Stimulated activated effector memory CD8-positive, alpha-beta T cell treated with anti-CD3 and anti-CD28 coated beads, Interleukin-12 subunit alpha, Interleukin-12 subunit beta, amount 100 ng/mL, for 72 hours (primary cell): ENCODE results near the gene BOD1L2.
A peak's percentile ranks its signal among the peaks of the same experiment; 100 is the strongest.

ENCODE experiments used
- ATAC-seq: fragments of 150-1000 bp; cut with Tn5 transposase; 2 replicates; pipeline ENCODE4 v1.10.0; 2021
- DNase-seq, 2 donors: peaks; one replicate each; pipeline ENCODE4 v3.0.0; 2021 to 2022; ENCODE audit warnings: low spot score in 2 of 2
- H3K27ac Mint-ChIP-seq: one replicate; pipeline ENCODE4 v1.8.0; 2022; ENCODE audit warnings: mild to moderate bottlenecking, mixed read lengths
- H3K36me3 Mint-ChIP-seq: one replicate; pipeline ENCODE4 v1.8.0; 2022; ENCODE audit warnings: mild to moderate bottlenecking, mixed read lengths
- H3K4me1 Mint-ChIP-seq: one replicate; pipeline ENCODE4 v1.8.0; 2022; ENCODE audit warnings: mixed read lengths
- H3K4me3 Mint-ChIP-seq: one replicate; pipeline ENCODE4 v1.8.0; 2022; ENCODE audit warnings: mild to moderate bottlenecking, mixed read lengths
- H3K9me3 Mint-ChIP-seq: one replicate; pipeline ENCODE4 v1.8.0; 2022; ENCODE audit warnings: mixed read lengths

The BOD1L2 gene

GRCh38 chr18:57146956-57147636 lies at the start of gene BOD1L2:
BOD1L2 (plus strand) TSS chr18:57147087; CDS start chr18:57147313, 226 bp downstream.
- ATAC-seq (no peak), DNase-seq (no peak)
- H3K27ac Mint-ChIP-seq, result no peak within 1 kb of the TSS
- no peaks in the 10 kb centered on the region for H3K4me1 Mint-ChIP-seq
- H3K9me3 Mint-ChIP-seq, result peaks cover 3% of the 10 kb centered on the region
- no peak within 1 kb of the TSS for H3K4me3 Mint-ChIP-seq
- H3K36me3 Mint-ChIP-seq, result no peaks in the 10 kb centered on the region

GRCh38 chr18:57107140-57107832 lies 39.6 kb upstream of the BOD1L2 start:
- H3K36me3 Mint-ChIP-seq, result no peaks in the 10 kb centered on the region
- no peaks in the 10 kb centered on the region for H3K4me1 Mint-ChIP-seq
- no peak overlapping the region for H3K4me3 Mint-ChIP-seq
- no peak overlapping the region for H3K27ac Mint-ChIP-seq
- H3K9me3 Mint-ChIP-seq, result peaks cover 3% of the 10 kb centered on the region
- DNase-seq (no peak), ATAC-seq (peak; percentile 78)

- no peaks in the 10 kb centered on the region for H3K4me1 Mint-ChIP-seq
- H3K9me3 Mint-ChIP-seq, result no peaks in the 10 kb centered on the region
- DNase-seq (no peak), ATAC-seq (peak; percentile 56)
- no peaks in the 10 kb centered on the region for H3K36me3 Mint-ChIP-seq
- no peak overlapping the region for H3K4me3 Mint-ChIP-seq
- H3K27ac Mint-ChIP-seq, result no peak overlapping the region
Measured at GRCh38 chr18:57110290-57110689, 36.6 kb upstream of the BOD1L2 start.

GRCh38 chr18:57113799-57114420 lies 33.0 kb upstream of the BOD1L2 start:
- Mint-ChIP-seq H3K4me3 (no peak overlapping the region), H3K4me1 (no peaks in the 10 kb centered on the region), H3K27ac (no peak overlapping the region), H3K9me3 (no peaks in the 10 kb centered on the region), H3K36me3 (no peaks in the 10 kb centered on the region)
- no peak for ATAC-seq
- DNase-seq, result no peak

- no peak for ATAC-seq
- no peak for DNase-seq
- no peak overlapping the region for H3K27ac Mint-ChIP-seq
- H3K4me3 Mint-ChIP-seq, result no peak overlapping the region
- H3K4me1 Mint-ChIP-seq, result no peaks in the 10 kb centered on the region
- H3K36me3 Mint-ChIP-seq, result no peaks in the 10 kb centered on the region
- H3K9me3 Mint-ChIP-seq, result no peaks in the 10 kb centered on the region
Measured at GRCh38 chr18:57116598-57117132, 30.2 kb upstream of the BOD1L2 start.

- Mint-ChIP-seq H3K9me3 (no peaks in the 10 kb centered on the region), H3K4me3 (no peak overlapping the region), H3K36me3 (no peaks in the 10 kb centered on the region), H3K4me1 (no peaks in the 10 kb centered on the region), H3K27ac (no peak overlapping the region)
- DNase-seq, result no peak
- ATAC-seq, result no peak
Measured at GRCh38 chr18:57121542-57122112, 25.3 kb upstream of the BOD1L2 start.

- Mint-ChIP-seq H3K36me3 (no peaks in the 10 kb centered on the region), H3K27ac (no peak overlapping the region), H3K4me3 (no peak overlapping the region), H3K4me1 (no peaks in the 10 kb centered on the region), H3K9me3 (no peaks in the 10 kb centered on the region)
- DNase-seq, result no peak
- no peak for ATAC-seq
Measured at GRCh38 chr18:57122936-57123510, 23.9 kb upstream of the BOD1L2 start.

- no peak overlapping the region for H3K27ac Mint-ChIP-seq
- no peak overlapping the region for H3K4me3 Mint-ChIP-seq
- DNase-seq, result no peak
- no peaks in the 10 kb centered on the region for H3K36me3 Mint-ChIP-seq
- H3K4me1 Mint-ChIP-seq, result no peaks in the 10 kb centered on the region
- H3K9me3 Mint-ChIP-seq, result no peaks in the 10 kb centered on the region
- no peak for ATAC-seq
Measured at GRCh38 chr18:57125627-57126026, 21.3 kb upstream of the BOD1L2 start.

GRCh38 chr18:57128220-57128932 lies 18.5 kb upstream of the BOD1L2 start:
- Mint-ChIP-seq H3K36me3 (no peaks in the 10 kb centered on the region), H3K27ac (no peak overlapping the region), H3K4me1 (no peaks in the 10 kb centered on the region), H3K9me3 (no peaks in the 10 kb centered on the region), H3K4me3 (no peak overlapping the region)
- no peak for ATAC-seq
- DNase-seq, result no peak

- Mint-ChIP-seq H3K4me3 (no peak overlapping the region), H3K9me3 (no peaks in the 10 kb centered on the region), H3K4me1 (no peaks in the 10 kb centered on the region), H3K27ac (no peak overlapping the region), H3K36me3 (no peaks in the 10 kb centered on the region)
- ATAC-seq, result no peak
- no peak for DNase-seq
Measured at GRCh38 chr18:57131101-57131500, 15.8 kb upstream of the BOD1L2 start.

GRCh38 chr18:57131782-57132181 lies 15.1 kb upstream of the BOD1L2 start:
- Mint-ChIP-seq H3K9me3 (no peaks in the 10 kb centered on the region), H3K27ac (no peak overlapping the region), H3K4me3 (no peak overlapping the region), H3K36me3 (no peaks in the 10 kb centered on the region), H3K4me1 (no peaks in the 10 kb centered on the region)
- DNase-seq, result no peak
- ATAC-seq, result no peak

GRCh38 chr18:57134618-57135135 lies 12.2 kb upstream of the BOD1L2 start:
- ATAC-seq (no peak), DNase-seq (no peak)
- H3K9me3 Mint-ChIP-seq, result no peaks in the 10 kb centered on the region
- no peaks in the 10 kb centered on the region for H3K4me1 Mint-ChIP-seq
- no peak overlapping the region for H3K27ac Mint-ChIP-seq
- no peaks in the 10 kb centered on the region for H3K36me3 Mint-ChIP-seq
- no peak overlapping the region for H3K4me3 Mint-ChIP-seq

GRCh38 chr18:57135699-57136098 lies 11.2 kb upstream of the BOD1L2 start:
- no peaks in the 10 kb centered on the region for H3K36me3 Mint-ChIP-seq
- no peaks in the 10 kb centered on the region for H3K9me3 Mint-ChIP-seq
- H3K27ac Mint-ChIP-seq, result no peak overlapping the region
- no peak for ATAC-seq
- no peak overlapping the region for H3K4me3 Mint-ChIP-seq
- H3K4me1 Mint-ChIP-seq, result no peaks in the 10 kb centered on the region
- DNase-seq, result no peak

GRCh38 chr18:57137847-57138246 lies 9.0 kb upstream of the BOD1L2 start:
- no peak overlapping the region for H3K4me3 Mint-ChIP-seq
- no peaks in the 10 kb centered on the region for H3K4me1 Mint-ChIP-seq
- no peaks in the 10 kb centered on the region for H3K9me3 Mint-ChIP-seq
- DNase-seq (no peak), ATAC-seq (no peak)
- no peak overlapping the region for H3K27ac Mint-ChIP-seq
- H3K36me3 Mint-ChIP-seq, result no peaks in the 10 kb centered on the region
